Testis (tissue), 2 donors: Measurements from ENCODE around the gene RBM33.

Source experiments
- POLR2A ChIP-seq: fragments of 450-650 bp; IDR thresholded peaks from one replicate; pipeline ENCODE4 v1.6.1; 2017; ENCODE audit warnings: antibody characterized with exemption, mild to moderate bottlenecking, moderate library complexity
- TF ChIP-seq, protein P1 (sequence below), 3 experiments: fragments of 450-650 bp in 2 of 3; fragments of 200-600 bp in 1 of 3; sonication (generic) in 1 of 3; IDR thresholded peaks; one replicate each; pipeline ENCODE4 v1.5.1; 2016 to 2019; ENCODE audit warnings: antibody characterized with exemption in 3 of 3, mild to moderate bottlenecking in 2 of 3, moderate library complexity in 1 of 3

GRCh38 chr7:155794196-155794595 lies 149.7 kb downstream of the RBM33 start:
- TF ChIP-seq, protein P1, sequence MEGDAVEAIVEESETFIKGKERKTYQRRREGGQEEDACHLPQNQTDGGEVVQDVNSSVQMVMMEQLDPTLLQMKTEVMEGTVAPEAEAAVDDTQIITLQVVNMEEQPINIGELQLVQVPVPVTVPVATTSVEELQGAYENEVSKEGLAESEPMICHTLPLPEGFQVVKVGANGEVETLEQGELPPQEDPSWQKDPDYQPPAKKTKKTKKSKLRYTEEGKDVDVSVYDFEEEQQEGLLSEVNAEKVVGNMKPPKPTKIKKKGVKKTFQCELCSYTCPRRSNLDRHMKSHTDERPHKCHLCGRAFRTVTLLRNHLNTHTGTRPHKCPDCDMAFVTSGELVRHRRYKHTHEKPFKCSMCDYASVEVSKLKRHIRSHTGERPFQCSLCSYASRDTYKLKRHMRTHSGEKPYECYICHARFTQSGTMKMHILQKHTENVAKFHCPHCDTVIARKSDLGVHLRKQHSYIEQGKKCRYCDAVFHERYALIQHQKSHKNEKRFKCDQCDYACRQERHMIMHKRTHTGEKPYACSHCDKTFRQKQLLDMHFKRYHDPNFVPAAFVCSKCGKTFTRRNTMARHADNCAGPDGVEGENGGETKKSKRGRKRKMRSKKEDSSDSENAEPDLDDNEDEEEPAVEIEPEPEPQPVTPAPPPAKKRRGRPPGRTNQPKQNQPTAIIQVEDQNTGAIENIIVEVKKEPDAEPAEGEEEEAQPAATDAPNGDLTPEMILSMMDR (IDR thresholded peaks at IDR 0.05), result no peak
- TF ChIP-seq POLR2A, result no peak
